HG02759 (cell line): ENCODE data around the gene NCK2.
A peak's percentile ranks its signal among the peaks of the same experiment; 100 is the strongest.

Experiments
- ATAC-seq: cut with Tn5 transposase; IDR thresholded peaks from one replicate; pipeline ENCODE4 v1.9.1; 2021; ENCODE audit warnings: mild to moderate bottlenecking, moderate library complexity; ENCODE audit not compliant: unreplicated experiment

The NCK2 gene

GRCh38 chr2:105774781-105775337, 30.1 kb downstream of the NCK2 start:
- ATAC-seq: no peak

DNA sequence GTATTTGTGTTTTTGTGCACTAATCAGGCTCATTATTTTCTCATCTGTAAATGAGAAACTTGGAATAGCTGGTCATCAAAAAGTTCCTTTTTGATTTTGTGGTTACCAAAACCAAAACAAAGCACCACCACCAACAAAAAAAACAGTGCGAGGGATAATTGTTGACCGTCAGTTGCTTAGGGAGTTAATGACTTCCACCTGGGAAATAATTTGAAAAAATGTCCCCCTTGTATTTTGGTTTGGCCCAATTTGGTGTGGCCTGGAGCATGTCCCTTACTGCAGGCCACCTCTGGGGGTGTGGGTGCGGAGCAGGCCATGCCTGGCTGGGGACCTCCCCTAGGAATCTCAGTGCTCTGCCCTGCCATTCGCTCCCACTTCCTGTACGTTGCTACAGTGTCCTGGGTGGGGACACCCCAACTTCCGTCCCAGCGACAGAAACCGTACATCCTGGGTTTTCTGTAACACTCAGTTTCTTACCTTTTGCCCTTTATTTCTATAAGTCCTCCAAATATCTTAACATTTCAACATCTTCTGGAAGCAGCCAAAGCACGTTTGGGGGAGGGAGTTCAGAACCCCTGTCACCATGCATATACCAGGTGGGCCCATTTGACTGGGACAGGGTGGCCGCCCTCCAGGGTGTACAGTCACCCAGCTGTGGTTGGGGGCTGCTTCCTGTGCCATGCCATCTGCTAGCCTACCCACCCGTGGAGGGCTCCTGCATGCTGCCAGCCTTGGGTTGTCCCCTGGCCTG, 31.3 kb downstream of the NCK2 start:
- peak; percentile 66 for ATAC-seq

GRCh38 chr2:105776560-105776928, 31.8 kb downstream of the NCK2 start:
- no peak for ATAC-seq

- ATAC-seq: no peak
Measured at GRCh38 chr2:105777031-105777482, 32.3 kb downstream of the NCK2 start.

GRCh38 chr2:105777506-105778055, 32.9 kb downstream of the NCK2 start:
- ATAC-seq: no peak

GRCh38 chr2:105778080-105778607, 33.4 kb downstream of the NCK2 start:
- no peak for ATAC-seq

DNA sequence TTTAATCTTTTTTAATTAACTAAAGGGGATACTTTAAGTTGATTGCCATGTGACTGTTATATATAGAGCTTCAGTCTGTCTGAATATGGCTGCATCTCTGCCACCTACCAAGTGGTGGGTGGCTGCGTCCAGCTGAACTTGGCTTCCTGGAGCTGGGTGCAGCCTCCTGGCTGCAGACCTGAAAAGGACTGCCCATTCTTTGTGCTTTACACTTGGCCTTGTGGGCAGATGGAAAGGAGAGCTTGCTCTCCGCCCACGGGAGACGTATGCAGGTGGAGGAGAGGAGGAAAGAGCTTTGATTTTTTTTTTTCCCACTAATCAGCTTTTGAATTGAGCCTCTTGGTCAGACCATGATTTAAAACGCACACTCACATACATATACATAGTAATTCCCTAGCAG, 34.7 kb downstream of the NCK2 start:
- no peak for ATAC-seq

- ATAC-seq: no peak
Measured at GRCh38 chr2:105780606-105781005, 35.9 kb downstream of the NCK2 start.

GRCh38 chr2:105781274-105781978, 36.7 kb downstream of the NCK2 start:
- ATAC-seq: no peak

DNA sequence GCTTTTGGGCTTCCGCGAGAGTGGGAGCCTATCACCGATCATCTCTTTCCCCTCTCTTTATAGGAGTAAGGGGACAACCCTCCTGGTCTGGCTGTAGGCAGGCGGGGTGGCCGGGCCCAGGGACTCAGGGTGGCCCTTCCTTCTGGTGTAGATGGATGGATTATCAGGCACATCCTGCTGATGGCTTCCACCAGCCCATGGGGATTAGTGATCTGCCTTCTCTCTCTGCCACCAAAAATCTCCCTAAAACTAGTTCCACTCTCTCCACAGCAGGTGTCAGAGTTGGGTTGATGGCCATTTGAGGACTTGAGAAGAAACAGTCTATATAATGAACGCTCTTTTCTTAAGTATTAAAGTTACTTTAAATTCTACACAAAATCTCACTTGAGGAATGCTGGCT, 37.4 kb downstream of the NCK2 start:
- no peak for ATAC-seq

DNA sequence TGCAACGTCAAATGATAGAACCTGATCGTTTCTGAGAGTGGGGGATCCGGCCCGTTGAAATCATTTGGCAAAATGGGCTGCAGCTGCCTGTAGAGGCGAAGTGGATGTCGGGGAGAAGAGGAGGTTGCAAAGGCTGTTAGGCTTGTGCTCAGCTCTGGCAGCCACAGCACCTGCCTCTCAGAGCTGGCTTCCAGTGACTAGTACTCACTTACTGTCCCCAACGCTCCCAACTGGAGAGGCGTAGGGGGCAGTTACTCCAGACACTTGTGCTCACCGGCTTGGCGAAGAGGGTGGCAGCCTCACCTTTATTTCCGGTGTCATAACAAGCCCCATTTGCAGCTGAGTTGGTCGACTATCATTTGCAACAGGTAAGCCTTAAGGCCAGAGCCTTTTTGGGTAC, 37.9 kb downstream of the NCK2 start:
- no peak for ATAC-seq

- ATAC-seq: no peak
Measured at GRCh38 chr2:105783151-105783738, 38.5 kb downstream of the NCK2 start.

DNA sequence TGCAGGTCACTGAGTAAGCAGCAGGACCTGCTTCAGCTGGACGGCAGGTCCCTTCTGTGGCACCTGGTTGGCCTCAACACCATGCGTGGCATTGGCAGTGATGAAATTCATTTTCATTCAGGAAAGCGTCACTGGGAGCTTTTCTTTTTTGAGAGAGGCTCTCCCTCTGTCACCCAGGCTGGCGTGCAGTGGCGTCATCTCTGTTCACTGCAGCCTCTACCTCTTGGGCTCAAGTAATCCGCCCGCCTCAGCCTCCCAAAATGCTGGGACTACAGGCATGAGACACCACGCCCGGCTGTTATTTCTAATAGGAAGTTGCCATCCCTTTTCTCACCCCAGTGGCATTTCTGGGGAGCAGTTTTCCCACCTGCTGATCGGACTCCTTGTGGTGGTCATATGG, 39.3 kb downstream of the NCK2 start:
- ATAC-seq: no peak

DNA sequence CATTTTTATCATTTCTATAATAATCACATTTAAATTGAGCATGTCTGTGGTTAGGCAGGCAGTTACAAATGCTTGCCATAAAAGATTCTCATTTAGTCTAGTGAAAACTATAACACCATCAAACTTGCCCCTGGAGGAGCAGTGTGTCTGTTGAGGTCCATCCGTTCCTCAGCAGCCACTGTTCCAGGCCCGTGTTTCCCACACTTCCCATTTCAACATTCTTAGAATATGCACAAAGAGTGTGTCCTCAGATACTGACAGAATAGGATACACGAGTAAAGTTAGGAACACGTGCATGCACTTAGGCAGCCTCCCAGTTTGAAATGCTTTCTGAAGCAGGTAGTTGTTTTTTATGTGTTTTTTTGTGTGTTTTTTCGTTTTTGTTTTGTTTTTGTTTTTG, 39.9 kb downstream of the NCK2 start:
- ATAC-seq: no peak

DNA sequence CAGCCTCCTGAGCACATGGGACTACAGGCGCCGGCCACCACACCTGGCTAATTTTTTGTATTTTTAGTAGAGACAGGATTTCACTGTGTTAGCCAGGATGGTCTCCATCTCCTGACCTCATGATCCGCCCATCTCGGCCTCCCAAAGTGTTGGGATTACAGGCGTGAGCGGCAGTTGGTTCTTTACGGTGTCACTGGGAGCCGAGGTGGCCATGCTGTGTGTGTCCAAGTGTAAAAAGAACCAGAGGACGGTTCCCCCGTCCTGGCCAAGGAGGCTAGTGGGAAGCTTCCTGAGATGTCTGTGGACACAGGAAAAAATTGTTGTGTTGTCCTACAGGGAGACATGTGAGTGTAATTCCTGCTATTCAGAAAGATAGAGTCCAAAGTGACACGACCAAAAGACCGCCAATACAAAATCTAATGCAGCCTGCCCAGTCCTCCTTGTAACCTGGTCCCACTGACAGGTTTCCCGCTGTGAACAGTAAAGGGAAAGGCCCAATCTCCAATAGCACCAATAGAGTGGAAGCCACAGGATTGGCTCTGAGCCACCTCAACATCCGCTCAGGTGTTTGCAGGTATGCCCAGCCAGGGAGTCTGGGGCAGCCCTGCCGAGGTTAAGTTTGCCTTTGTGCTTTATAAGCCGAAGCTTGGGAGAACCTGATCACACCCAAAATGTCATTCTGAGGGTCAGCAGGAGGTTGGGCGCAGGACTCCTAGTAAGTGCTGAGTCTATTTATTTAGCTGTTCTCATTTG, 40.6 kb downstream of the NCK2 start:
- no peak for ATAC-seq

DNA sequence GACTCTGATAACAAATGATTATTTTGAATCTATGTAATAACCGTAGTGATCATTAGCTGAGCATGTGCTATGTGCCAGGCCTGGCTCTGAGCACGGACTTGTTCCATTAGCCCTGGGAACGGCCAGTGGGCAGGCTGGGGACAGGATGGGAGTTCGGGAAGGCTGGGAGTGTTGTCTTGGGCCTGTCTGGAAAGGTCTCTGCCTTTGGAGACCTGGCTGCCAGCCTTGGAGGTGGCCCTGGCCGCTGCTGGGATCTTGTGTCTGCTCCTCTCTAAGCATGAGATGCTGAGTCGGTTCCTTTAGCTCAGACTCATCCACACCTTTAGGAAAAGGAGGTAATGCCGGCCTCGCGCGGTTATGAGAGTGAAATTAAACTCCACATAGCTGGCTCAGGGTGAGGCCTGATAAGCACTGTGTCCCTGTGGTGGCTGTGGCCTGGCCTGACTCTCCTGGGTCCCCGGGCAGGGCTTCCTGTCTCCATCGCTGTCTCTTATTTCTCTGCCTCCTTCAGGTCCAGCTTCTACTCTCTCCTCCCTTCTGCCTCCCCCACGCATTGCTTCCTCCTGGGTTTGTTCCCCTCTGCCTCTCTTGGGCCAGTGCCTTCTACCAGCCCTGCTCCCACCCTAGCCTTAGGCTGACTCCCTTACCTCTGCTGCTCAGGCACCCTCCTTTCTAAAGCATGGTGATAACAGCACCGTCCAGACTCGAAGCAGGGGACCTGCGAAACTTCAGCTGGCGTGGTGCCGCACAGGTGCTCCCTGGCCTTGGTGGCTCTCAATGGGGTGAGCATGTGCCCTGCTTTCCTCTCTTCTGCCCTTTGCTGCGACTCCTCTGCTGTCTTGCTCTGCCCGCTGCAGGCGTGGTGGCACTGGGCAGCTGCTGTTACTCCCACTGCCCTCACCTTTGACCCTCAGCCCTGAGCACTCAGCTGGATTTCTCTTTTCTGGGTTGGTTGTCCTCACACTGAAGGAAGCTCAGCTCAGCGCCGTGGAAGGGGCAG, 41.8 kb downstream of the NCK2 start:
- ATAC-seq: no peak

DNA sequence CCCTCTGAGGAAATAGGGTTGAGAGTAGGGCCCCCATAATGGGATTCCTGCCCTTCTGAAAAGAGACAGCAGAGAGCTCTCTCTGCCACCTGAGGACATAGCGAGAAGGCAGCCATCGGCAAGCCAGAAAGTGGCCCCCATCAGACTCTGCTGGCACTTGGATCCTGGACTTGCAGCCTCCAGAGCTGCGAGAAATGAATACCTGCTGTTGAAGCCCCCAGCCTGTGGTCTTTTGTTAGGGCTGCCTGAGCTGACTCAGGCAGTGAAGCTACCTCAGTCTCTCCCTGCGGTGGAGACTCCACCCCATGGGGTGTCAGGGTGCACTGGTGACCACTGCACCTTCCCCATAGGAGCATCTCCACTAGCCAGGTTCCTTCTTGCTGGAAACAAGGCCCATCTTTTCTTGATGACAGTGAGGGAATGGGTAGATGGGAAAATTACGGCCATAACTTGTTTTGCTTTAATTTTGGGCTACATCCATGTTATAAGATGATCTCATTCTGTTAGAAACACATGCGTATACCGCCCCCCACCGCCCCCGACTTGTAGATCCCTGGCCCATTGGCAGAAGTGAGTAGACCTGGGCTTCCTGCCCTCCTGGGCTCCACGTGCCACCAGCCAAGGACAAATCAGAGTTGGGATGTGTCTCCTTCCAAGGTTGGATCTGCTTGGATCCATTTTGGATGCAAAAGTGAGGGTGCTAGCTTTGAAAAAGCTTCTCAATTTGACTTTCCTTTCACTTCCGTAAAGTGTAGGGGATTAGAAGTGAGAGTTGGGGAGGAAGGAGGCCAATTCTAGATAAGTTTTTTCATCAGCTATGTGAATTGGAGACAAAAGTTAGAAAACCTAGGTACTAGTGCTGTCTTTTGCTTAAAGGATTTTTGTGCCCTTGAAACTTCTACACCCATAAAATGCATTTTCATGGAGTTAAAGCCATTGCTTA, 42.9 kb downstream of the NCK2 start:
- ATAC-seq: no peak

GRCh38 chr2:105788670-105789290, 44.1 kb downstream of the NCK2 start:
- ATAC-seq: no peak
